Activated T-helper 1 cell treated with anti-CD3 and anti-CD28 coated beads, Interleukin-12 subunit alpha, Interleukin-12 subunit beta, Interleukin-2, Interleukin-4 antibody, amounts not matched to agents 30 ng/mL and 10 ng/mL and 1 ng/mL, durations not matched to agents 14 hours and 24 hours and 36 hours (primary cell): Measurements from ENCODE around the gene U2AF2. TPM values are rescaled to one million over a fixed set of nuclear protein-coding genes. Genes with fewer than 3 reads are reported as not detected.

Source experiments
- DNase-seq: peaks from one replicate; pipeline ENCODE4 v3.0.0; 2021; ENCODE audit warnings: low spot score
- H3K27ac Mint-ChIP-seq: one replicate; pipeline ENCODE4 v1.8.0; 2021; ENCODE audit warnings: mild to moderate bottlenecking, mixed read lengths
- H3K27me3 Mint-ChIP-seq: one replicate; pipeline ENCODE4 v1.8.0; 2022; ENCODE audit warnings: mild to moderate bottlenecking, moderate library complexity, mixed read lengths; ENCODE audit not compliant: insufficient read depth
- H3K36me3 Mint-ChIP-seq: one replicate; pipeline ENCODE4 v1.8.0; 2021; ENCODE audit warnings: low read depth, mixed read lengths
- H3K4me1 Mint-ChIP-seq: one replicate; pipeline ENCODE4 v1.8.0; 2021; ENCODE audit warnings: low read depth, mixed read lengths
- H3K4me3 Mint-ChIP-seq: one replicate; pipeline ENCODE4 v1.8.0; 2021; ENCODE audit warnings: mild to moderate bottlenecking, moderate library complexity, mixed read lengths
- H3K9me3 Mint-ChIP-seq: one replicate; pipeline ENCODE4 v1.8.0; 2021; ENCODE audit warnings: mixed read lengths
- intact Hi-C: fragments of 100-400 bp; cut with micrococcal nuclease; formaldehyde crosslinking; loops from one replicate; pipeline ENCODE4 v1.15.1; 2024
- total RNA-seq: library from RNA; stranded (reverse); gene quantifications from 2 replicates; pipeline ENCODE4 v1.2.3, GENCODE V29; 2022

Gene U2AF2
- total RNA-seq, 1 donor from 2014 or later = 384 TPM

DNA sequence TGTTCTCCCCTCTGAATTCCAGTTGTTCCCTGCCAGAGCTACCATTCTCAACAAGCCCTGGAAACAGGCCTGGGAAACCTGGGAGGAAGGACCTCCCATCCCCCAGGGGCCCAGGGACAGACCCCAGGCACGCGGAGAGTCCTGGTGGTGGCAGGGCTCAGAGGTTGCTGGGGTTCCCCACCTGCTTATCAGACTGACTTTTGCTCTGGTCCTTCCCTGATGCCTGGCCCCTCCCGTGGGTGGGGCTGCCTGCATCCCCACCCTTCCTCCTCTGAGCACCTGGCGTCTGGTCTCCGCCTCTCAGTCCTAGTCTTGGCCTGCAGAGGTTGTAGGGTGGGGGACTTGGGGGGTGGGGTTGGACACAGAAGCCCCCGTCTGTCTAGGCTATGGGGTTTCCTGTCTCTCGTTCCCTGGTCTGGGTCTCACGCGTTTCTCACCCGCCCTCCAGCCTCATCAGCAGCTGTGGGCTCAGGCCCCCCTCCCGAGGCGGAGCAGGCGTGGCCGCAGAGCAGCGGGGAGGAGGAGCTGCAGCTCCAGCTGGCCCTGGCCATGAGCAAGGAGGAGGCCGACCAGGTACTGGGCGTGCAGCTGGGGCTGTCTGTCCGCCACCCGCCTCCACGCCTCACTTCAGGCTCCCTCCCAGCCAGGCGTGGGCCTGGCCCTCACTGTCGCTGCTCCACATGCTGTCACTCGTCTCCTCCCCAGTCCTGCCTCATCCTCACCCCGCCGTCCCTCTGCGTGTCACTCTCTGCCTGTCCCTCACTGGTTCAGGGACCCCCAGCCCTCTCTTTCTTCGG, 33.8 kb downstream of the U2AF2 start:
- Mint-ChIP-seq H3K36me3 (peaks cover 12% of the 10 kb centered on the region), H3K4me3 (no peak overlapping the region), H3K27me3 (no peaks in the 10 kb centered on the region), H3K4me1 (no peaks in the 10 kb centered on the region), H3K27ac (no peak overlapping the region), H3K9me3 (no peaks in the 10 kb centered on the region)
- intact Hi-C loops = no loop called here
- DNase-seq = no peak

DNA sequence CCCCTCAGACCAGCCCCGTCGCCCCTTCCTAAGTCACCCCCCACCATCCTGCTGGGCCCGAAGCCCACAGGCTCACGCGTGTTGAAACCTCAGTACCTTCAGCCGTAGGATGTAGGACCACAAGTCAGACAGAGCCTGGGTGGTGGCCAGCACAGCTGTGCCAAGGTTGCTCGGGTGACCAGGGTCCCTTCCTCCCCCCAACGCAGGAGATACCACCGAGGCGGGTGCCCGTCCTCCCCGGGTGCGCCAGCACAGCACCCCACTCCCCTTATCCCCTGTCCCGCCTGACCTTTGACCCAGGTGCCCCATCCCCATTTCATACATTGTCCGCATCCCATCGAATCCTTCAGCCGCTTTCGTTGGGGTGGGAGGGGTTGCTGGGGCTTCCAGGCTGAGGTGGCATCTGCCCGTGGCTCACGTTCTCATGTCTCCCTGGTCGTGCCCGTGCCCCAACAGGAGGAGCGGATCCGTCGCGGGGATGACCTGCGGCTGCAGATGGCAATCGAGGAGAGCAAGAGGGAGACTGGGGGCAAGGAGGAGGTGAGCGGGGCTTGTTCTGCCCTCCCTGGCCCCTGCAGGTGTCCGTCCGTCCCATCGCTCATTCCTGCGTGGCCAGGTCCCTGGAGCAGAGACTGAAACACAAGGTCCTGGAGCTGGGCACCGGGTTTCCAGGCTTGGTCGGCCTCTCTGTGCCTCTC, 34.7 kb downstream of the U2AF2 start:
- Mint-ChIP-seq H3K4me3 (no peak overlapping the region), H3K27ac (no peak overlapping the region), H3K9me3 (no peaks in the 10 kb centered on the region), H3K4me1 (no peaks in the 10 kb centered on the region), H3K27me3 (no peaks in the 10 kb centered on the region), H3K36me3 (peaks cover 11% of the 10 kb centered on the region)
- intact Hi-C loops = no loop called here
- DNase-seq = no peak

DNA sequence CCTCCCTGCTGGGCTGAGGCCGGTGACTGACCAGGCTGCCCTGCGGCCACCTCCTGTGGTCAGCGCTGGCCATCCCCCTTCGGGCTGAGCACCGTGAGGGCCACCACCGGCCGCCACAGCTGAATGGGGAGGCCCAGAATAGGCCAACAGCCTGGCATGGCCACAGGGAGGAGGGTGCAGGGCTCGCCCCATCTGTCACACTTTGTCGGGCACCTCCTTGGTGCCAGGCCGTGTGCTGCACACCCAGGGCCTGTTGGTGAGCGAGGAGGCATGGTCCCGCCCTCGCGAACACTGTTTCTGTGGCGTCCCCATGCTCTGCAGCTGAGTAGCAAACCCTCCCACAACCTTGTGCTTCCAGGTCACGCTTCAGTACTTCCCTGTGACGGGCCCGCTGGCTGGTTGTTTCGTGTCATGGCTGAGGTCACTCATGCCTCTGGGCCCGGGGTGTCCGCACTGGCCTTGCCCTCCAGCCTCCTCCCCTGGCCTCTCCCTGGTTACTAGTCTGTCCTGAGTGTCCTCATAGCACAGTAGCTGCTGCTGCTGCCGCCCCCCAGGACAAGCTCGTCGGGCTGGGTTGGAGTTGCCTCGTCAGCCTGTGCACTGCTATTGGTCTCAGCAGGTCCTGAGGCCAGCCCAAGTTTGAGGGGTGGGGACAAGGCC, 35.4 kb downstream of the U2AF2 start:
- Mint-ChIP-seq H3K27me3 (no peaks in the 10 kb centered on the region), H3K9me3 (no peaks in the 10 kb centered on the region), H3K4me1 (no peaks in the 10 kb centered on the region), H3K27ac (no peak overlapping the region), H3K36me3 (peaks cover 9% of the 10 kb centered on the region), H3K4me3 (no peak overlapping the region)
- intact Hi-C loops = no loop called here
- no peak for DNase-seq

DNA sequence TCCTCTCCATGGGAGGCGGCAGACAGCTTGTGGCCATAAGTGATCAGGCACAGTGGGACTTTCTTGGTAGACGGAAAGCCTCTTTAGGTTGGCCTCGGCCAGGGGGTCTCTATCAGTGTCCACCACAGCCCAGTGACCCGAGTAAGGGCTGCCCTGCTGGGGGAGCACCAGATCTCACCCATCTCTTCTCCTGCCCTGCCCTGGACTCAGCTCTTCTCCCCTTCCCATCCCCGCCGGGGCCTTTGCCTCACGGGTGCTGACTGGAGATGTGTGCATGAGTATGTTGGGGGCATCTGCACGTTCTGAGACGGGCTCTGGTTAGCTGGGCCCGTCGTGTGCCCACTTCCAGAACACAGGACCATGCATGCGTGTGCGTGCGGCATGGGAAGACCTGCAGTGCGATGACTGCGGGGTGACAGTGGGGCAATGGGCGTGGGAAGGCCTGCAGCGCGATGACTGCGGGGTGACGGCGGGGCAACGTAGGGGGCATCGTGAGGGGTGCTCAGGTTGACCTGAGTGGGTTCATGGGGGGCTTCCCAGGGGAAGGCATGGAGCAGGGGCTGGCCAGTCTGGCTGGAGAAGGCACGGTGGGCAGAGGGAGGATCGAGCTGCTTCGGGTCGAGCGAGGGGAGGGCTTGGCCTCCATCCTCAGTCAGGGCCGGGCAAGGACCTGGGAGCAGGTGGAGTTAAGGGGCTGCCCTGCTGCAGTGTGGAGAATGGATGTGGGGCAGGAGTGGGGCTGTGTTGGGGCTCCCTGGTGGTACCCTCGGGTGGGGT, 36.1 kb downstream of the U2AF2 start:
- Mint-ChIP-seq H3K36me3 (peaks cover 11% of the 10 kb centered on the region), H3K4me3 (no peak overlapping the region), H3K27ac (no peak overlapping the region), H3K27me3 (no peaks in the 10 kb centered on the region), H3K9me3 (no peaks in the 10 kb centered on the region), H3K4me1 (no peaks in the 10 kb centered on the region)
- intact Hi-C loops = no loop called here
- DNase-seq = no peak

DNA sequence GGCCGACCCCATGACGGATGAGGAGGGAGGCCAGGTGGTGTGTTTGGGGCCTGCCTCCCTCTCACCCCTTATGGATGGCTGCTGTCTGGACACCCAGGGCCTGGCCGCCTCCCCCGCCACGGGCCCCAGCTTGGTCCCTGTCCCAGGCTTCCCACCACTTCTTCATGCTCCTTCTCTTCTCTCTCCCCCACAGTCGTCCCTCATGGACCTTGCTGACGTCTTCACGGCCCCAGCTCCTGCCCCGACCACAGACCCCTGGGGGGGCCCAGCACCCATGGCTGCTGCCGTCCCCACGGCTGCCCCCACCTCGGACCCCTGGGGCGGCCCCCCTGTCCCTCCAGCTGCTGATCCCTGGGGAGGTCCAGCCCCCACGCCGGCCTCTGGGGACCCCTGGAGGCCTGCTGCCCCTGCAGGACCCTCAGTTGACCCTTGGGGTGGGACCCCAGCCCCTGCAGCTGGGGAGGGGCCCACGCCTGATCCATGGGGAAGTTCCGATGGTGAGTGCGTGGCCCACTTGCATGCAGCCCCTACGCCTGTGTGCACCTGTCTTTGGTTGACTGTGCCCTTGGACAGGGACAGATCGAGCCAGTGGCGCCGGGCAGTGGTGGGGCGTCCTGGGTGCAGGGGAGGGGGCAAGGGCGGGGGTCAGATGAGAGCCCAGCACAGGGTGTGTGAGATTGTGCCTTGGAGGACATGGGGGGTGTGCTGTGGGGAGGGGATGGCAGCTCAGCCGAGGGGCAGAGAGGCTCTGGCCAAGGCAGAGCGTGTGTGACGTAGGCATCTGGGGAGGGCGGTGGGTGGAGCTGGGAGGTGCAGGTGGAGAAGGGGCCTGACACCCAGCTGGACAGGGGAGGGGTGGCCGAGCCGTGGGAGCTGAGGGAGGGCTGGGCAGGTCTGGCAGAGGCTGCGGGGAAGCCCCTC, 37.0 kb downstream of the U2AF2 start:
- DNase-seq = no peak

DNA sequence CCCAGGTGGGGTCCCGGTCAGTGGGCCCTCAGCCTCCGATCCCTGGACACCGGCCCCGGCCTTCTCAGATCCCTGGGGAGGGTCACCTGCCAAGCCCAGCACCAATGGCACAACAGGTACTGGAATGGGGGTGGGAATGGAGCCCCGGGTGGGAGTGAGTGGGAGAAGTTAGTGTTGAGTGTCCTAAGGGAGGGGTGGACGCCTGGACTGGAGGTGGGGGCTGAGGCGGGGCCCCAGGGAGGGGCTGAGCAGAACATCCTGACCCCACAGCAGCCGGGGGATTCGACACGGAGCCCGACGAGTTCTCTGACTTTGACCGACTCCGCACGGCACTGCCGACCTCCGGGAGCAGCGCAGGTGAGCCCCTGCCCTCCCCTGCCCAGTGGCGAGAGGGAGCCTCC, 37.8 kb downstream of the U2AF2 start:
- Mint-ChIP-seq H3K4me1 (no peaks in the 10 kb centered on the region), H3K4me3 (no peak overlapping the region), H3K9me3 (no peaks in the 10 kb centered on the region), H3K36me3 (peaks cover 13% of the 10 kb centered on the region), H3K27me3 (no peaks in the 10 kb centered on the region), H3K27ac (no peak overlapping the region)
- DNase-seq = no peak
- intact Hi-C loops = no loop called here

More for the DNA sequence above, 37.0 kb downstream of the U2AF2 start:
- H3K4me3 Mint-ChIP-seq = no peak overlapping the region
- H3K4me1 Mint-ChIP-seq = no peaks in the 10 kb centered on the region
- H3K27me3 Mint-ChIP-seq = no peaks in the 10 kb centered on the region
- no peaks in the 10 kb centered on the region for H3K9me3 Mint-ChIP-seq
- intact Hi-C loops = no loop called here
- no peak overlapping the region for H3K27ac Mint-ChIP-seq
- H3K36me3 Mint-ChIP-seq = peaks cover 8% of the 10 kb centered on the region

DNA sequence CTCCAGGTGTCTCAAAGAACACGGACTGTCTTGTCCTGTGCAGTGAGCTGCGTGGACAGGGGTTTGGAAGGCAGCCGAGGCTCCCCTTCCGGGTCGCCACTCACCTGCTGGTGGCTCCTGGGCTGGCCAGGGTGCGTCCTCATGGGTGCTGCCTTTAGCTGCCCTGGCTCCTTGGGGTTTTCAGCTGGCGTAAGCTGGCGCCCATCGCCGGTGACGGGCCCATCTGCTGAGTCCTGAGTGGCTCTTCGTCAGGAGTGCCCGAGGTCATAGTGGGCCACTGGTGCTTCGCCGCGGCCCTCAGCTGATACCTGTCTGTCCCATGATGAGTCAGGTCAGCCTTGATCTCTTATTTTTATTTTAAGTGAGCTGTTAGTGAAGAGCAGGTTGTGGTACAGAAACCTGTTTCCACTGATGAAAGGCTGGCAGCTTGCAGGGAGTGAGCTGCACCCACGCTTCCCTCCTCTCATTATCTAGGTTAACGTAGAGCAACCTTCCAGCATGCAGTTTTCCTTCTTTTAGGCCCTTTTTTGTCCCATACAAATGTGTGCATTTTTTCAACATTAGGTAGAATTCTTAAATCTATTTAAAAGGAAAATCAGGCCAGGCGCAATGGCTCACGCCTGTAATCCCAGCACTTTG, 38.6 kb downstream of the U2AF2 start:
- intact Hi-C loops = no loop called here
- H3K27me3 Mint-ChIP-seq = no peaks in the 10 kb centered on the region
- H3K27ac Mint-ChIP-seq = no peak overlapping the region
- H3K4me1 Mint-ChIP-seq = no peaks in the 10 kb centered on the region
- no peak for DNase-seq
- H3K4me3 Mint-ChIP-seq = no peak overlapping the region
- H3K9me3 Mint-ChIP-seq = no peaks in the 10 kb centered on the region
- H3K36me3 Mint-ChIP-seq = peaks cover 15% of the 10 kb centered on the region

DNA sequence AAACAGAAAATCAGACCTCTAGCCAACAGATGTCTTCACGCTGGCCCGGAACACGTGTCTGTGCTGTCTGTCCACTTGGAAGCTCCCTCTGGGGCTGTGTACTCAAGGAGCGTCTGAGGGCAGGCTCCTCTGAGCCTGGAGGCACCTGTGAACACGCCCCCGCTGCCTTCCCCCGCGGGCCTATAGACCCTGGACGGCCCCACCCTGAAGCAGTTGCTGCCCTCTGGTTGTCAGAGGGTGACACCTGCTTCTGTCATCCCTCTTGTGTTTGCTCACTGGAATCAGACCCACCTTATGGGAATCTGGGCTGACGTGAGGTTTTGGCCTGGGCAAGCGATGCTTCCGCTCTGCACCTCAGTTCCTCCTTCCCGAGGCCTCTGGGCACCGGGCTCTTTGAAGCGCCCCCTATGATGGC, 39.4 kb downstream of the U2AF2 start:
- Mint-ChIP-seq H3K4me1 (no peaks in the 10 kb centered on the region), H3K4me3 (no peak overlapping the region), H3K27me3 (no peaks in the 10 kb centered on the region), H3K27ac (no peak overlapping the region), H3K36me3 (peaks cover 17% of the 10 kb centered on the region), H3K9me3 (no peaks in the 10 kb centered on the region)
- DNase-seq = no peak
- intact Hi-C loops = no loop called here

DNA sequence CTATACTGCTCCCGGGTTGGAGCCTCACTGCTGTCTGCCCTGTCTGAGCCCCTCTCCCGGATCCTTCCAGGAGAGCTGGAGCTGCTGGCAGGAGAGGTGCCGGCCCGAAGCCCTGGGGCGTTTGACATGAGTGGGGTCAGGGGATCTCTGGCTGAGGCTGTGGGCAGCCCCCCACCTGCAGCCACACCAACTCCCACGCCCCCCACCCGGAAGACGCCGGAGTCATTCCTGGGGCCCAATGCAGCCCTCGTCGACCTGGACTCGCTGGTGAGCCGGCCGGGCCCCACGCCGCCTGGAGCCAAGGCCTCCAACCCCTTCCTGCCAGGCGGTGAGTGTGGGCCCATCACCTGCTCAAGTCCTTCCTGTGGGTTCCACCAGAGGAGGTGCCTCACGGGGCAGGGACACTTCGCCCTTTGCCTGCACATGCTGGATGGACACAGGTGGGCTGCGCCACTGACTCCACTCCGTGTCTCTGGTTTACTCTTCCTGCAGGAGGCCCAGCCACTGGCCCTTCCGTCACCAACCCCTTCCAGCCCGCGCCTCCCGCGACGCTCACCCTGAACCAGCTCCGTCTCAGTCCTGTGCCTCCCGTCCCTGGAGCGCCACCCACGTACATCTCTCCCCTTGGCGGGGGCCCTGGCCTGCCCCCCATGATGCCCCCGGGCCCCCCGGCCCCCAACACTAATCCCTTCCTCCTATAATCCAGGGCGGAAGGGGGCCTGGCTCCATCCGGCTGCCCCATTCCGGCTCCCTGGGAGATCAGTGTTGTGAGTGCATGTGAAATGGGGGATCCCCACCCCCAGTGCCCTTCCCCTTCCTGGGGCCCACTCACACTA, 40.0 kb downstream of the U2AF2 start:
- intact Hi-C loops = no loop called here
- H3K36me3 Mint-ChIP-seq = peaks cover 17% of the 10 kb centered on the region
- no peak overlapping the region for H3K4me3 Mint-ChIP-seq

DNA sequence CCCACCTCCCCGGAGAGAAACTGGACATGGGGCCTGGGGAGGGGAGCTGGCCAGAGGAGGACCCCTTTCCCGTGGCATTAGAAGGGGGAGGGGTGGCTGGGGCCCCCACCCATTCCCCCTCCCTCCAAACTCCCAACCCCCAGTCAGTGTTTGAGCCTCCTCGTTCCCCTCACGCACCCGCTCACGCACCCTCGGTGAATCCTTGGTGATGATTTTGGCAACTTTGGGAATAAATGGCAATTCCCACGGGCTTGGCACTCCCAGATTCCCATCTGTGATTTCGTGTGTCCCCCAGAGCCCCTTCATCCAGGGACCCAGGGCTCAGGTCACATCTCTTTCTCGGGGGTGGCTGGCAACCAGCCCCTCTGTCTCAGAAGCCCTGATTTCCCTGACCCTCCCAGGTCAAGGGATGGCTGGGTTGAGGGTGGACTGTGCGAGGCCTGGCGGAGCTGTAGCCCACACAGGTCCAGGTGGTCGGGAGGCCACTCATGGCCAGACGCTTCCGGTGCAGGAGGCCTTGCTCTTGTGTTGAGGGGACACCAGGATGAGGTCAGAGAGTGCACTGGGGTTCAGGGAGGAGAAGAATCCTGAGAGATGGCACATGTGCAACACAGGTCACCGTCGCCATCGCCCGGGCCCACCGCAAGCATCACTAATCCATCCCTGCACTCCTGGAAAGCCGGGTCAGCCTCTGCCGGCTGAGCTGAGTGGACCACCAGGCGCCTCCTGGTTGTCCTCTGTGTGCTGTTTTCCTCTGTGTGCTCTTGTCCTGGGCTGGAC, 40.9 kb downstream of the U2AF2 start:
- Mint-ChIP-seq H3K36me3 (peaks cover 20% of the 10 kb centered on the region), H3K9me3 (no peaks in the 10 kb centered on the region), H3K27ac (no peak overlapping the region), H3K4me1 (no peaks in the 10 kb centered on the region), H3K4me3 (no peak overlapping the region), H3K27me3 (no peaks in the 10 kb centered on the region)
- intact Hi-C loops = no loop called here
- DNase-seq = no peak

More for the DNA sequence above, 40.0 kb downstream of the U2AF2 start:
- Mint-ChIP-seq H3K27ac (no peak overlapping the region), H3K9me3 (no peaks in the 10 kb centered on the region), H3K4me1 (no peaks in the 10 kb centered on the region), H3K27me3 (no peaks in the 10 kb centered on the region)
- no peak for DNase-seq
